Ovary (tissue), 9 donors: Measurements from ENCODE around the gene DTNBP1. TPM values are rescaled to one million over a fixed set of nuclear protein-coding genes. Genes with fewer than 3 reads are reported as not detected.

ENCODE experiments used
- DNase-seq, 5 donors: peaks; one replicate each; pipeline ENCODE4 v3.0.0-alpha.2; 2019 to 2020
- H3K27ac ChIP-seq, 2 donors: fragments of 200-600 bp; one replicate each; pipeline versions ENCODE4 v1.5.1 to v1.8.0; 2019 to 2022
- H3K27me3 ChIP-seq: fragments of 200-600 bp; one replicate; pipeline ENCODE4 v1.8.0; 2022
- H3K36me3 ChIP-seq: fragments of 200-600 bp; sonication (generic); one replicate; pipeline ENCODE4 v1.5.1; 2019
- H3K4me1 ChIP-seq: one replicate; pipeline ENCODE4 v1.8.1; 2013; ENCODE audit warnings: mild to moderate bottlenecking, moderate library complexity; ENCODE audit not compliant: insufficient read depth
- H3K4me3 ChIP-seq: fragments of 200-600 bp; sonication (generic); one replicate; pipeline ENCODE4 v1.5.1; 2017
- H3K9me3 ChIP-seq, 2 donors: fragments of 200-600 bp in 1 of 2; sonication (generic) in 1 of 2; one replicate each; pipeline versions ENCODE4 v1.5.1 to v1.8.1; 2013 to 2019; ENCODE audit warnings: mild to moderate bottlenecking in 1 of 2, moderate library complexity in 1 of 2
- EP300 ChIP-seq: sonication (generic); formaldehyde crosslinking; IDR thresholded peaks from one replicate; pipeline ENCODE4 v1.6.1; 2017; ENCODE audit warnings: antibody characterized with exemption
- POLR2A ChIP-seq: fragments of 450-650 bp; IDR thresholded peaks from one replicate; pipeline ENCODE4 v1.6.1; 2017; ENCODE audit warnings: antibody characterized with exemption, mild to moderate bottlenecking, moderate library complexity
- WGBS, 3 donors: extraction: QIAGEN DNeasy Blood & Tissue Kit in 1 of 3; methylation state at CpG; one replicate each; pipeline versions ENCODE4 v1.1.5 to v1.1.7; 2013 to 2017; 5-methylcytosine and 5-hydroxymethylcytosine counted together
- intact Hi-C, 4 donors: fragments of 100-400 bp; cut with DNase I; formaldehyde crosslinking; loops; one replicate each; pipeline versions ENCODE4 v1.11.0 to v1.15.1; 2022 to 2023
- polyA plus RNA-seq, 2 donors: library from polyadenylated mRNA; stranded (reverse); fragments of 200-250 nt in 1 of 2; fragments of 350-450 nt in 1 of 2; fragmentation: Illumina TruSeq in 1 of 2; extraction: RNeasy Lipid Tissue Mini Kit (QIAGEN cat#74804) in 1 of 2; gene quantifications; one replicate each; pipeline ENCODE4 v1.2.3, GENCODE V29; 2013 to 2014
- total RNA-seq, 7 donors: library from RNA; depleted of rRNA in 2 of 7; stranded (reverse); fragments of >200 nt in 2 of 7; fragmentation: NEBNext Ultra II Directional in 3 of 7; extraction: Animal tissue kit (Norgen Biotek cat#: 25700) in 3 of 7; gene quantifications; one replicate each; pipeline versions ENCODE4 v1.1.0 to v1.2.4, GENCODE V29; 2016 to 2023
- TF ChIP-seq, protein P1 (sequence below), 3 donors: fragments of 450-650 bp in 2 of 3; fragments of 200-600 bp in 1 of 3; IDR thresholded peaks; one replicate each; pipeline versions ENCODE4 v1.5.1 to v1.8.0; 2016 to 2022; ENCODE audit warnings: antibody characterized with exemption in 3 of 3, mild to moderate bottlenecking in 1 of 3
- donor health status: DM: no; HTN: no; CAD: no; lungs with moderate emphysema.
- donor health status: DM: no; HTN: no; CAD: no.
- donor health status: Bipolar disorder and iron deficiency.
- donor health status: DM: yes; HTN: yes; CAD: no.
- donor health status: DM: no; HTN: no; CAD: no.
- donor health status: DM: yes; HTN: yes; CAD: no.

The DTNBP1 gene
- total and polyA plus RNA-seq, 9 donors, result 11.0 to 21.4 (median 15.6) TPM

DNA sequence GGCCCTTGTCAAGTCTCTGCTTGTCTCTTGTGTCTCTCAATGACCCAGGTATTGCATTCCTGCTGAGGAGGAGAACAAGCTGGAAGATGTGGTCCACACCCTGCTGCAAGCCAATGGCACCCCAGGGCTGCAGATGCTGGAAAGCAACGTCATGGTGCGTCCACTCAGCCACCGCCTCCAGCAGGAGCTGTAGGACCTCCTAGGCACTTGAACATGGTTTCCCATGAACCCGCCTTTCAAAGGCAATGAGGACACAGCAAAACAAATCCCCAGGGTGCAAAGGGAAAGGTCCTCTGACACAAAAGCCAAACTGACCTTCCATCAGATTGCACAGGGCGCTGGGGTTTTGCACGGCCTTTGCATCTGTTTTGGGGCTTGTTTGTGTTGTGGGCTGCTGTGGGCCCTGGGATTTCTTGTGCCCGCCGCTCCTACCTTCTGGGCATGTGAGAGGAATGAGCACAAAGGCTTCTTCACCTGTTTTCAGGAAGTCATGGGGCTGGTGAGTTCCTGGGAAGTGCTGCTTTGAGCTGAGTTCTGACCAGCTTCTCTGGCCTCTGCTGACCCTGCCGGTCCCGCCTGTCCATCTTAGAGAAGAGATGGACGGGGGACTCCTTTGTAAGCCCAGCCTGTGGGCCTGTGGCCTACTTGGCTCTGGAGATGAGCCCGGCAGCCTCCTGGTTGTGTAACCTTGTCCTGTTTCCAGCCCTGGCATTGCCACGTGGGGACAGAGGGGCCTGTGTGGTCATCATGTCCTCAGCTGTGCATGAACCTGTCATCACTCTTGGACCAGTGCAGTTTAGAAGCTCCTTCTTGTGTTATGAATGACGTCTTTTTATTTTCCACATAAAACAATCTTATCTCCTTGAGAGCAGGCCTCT lies 151.3 kb downstream of the DTNBP1 start:
- 88 to 94% (median 91%) methylated on average over 14 of the region's 14 CpGs for WGBS, 3 donors
- TF ChIP-seq, protein P1, sequence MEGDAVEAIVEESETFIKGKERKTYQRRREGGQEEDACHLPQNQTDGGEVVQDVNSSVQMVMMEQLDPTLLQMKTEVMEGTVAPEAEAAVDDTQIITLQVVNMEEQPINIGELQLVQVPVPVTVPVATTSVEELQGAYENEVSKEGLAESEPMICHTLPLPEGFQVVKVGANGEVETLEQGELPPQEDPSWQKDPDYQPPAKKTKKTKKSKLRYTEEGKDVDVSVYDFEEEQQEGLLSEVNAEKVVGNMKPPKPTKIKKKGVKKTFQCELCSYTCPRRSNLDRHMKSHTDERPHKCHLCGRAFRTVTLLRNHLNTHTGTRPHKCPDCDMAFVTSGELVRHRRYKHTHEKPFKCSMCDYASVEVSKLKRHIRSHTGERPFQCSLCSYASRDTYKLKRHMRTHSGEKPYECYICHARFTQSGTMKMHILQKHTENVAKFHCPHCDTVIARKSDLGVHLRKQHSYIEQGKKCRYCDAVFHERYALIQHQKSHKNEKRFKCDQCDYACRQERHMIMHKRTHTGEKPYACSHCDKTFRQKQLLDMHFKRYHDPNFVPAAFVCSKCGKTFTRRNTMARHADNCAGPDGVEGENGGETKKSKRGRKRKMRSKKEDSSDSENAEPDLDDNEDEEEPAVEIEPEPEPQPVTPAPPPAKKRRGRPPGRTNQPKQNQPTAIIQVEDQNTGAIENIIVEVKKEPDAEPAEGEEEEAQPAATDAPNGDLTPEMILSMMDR (IDR thresholded peaks at IDR 0.05), result no peak
- no peak for TF ChIP-seq EP300
- TF ChIP-seq POLR2A, result no peak
- no peaks in the 10 kb centered on the region for H3K9me3 ChIP-seq
- H3K27ac ChIP-seq, result no peak overlapping the region
- H3K4me3 ChIP-seq, result no peak overlapping the region
- H3K4me1 ChIP-seq, result no peaks in the 10 kb centered on the region
- intact Hi-C loops, result loop anchor here in 1 of 4 donors (10.0 kb wide), 1 partner anchor 113 kb away; no protein-coding TSS in a partner anchor
- no peaks in the 10 kb centered on the region for H3K27me3 ChIP-seq
- H3K36me3 ChIP-seq, result no peaks in the 10 kb centered on the region
- DNase-seq, result peak in 1 of 5 donors; percentile 25

- Histone ChIP-seq H3K9me3 (no peaks in the 10 kb centered on the region), H3K27me3 (no peaks in the 10 kb centered on the region), H3K36me3 (no peaks in the 10 kb centered on the region), H3K4me1 (peaks cover under 1% of the 10 kb centered on the region), H3K4me3 (no peak overlapping the region), H3K27ac (no peak overlapping the region)
- peak in 1 of 5 donors; percentile 13 for DNase-seq
- intact Hi-C loops, result loop anchor here in 1 of 4 donors (10.0 kb wide), 1 partner anchor 114 kb away; no protein-coding TSS in a partner anchor
- 81 to 93% (median 86%) methylated on average over 16 of the region's 16 CpGs for WGBS, 3 donors
- TF ChIP-seq, protein P1 (IDR thresholded peaks at IDR 0.05), result no peak
Observed at GRCh38 chr6:15510536-15511247, 152.1 kb downstream of the DTNBP1 start.

DNA sequence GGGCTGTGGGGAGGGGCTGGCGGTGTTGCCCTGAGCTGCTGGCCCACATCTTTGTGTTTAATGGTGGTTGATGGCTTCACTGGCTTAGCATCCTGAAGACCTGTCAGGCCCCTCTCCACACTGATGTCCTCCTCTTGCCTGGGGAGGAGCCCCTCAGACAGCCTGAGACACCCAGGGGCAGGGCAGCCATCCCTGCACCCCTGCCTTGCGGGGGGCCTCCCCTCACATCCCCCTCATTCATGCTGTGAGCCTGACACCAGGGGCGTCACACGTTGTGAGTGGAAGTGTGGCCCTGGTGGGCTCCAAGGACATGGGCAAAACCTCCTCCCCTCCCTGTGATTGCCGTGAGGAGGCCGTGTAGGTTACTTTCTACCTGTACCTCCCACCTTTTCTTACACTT lies 152.7 kb downstream of the DTNBP1 start:
- peak in 1 of 5 donors; percentile 17 for DNase-seq
- TF ChIP-seq POLR2A, result no peak
- no peak for TF ChIP-seq EP300
- TF ChIP-seq, protein P1 (IDR thresholded peaks at IDR 0.05), result no peak
- Histone ChIP-seq H3K4me3 (no peak overlapping the region), H3K36me3 (no peaks in the 10 kb centered on the region), H3K9me3 (no peaks in the 10 kb centered on the region), H3K4me1 (peaks cover 5% of the 10 kb centered on the region), H3K27me3 (no peaks in the 10 kb centered on the region), H3K27ac (no peak overlapping the region)
- intact Hi-C loops, result loop anchor here in 1 of 4 donors (10.0 kb wide), 1 partner anchor 115 kb away; no protein-coding TSS in a partner anchor
- 92 to 94% (median 93%) methylated on average over 6 of the region's 6 CpGs for WGBS, 3 donors

- Histone ChIP-seq H3K4me1 (peaks cover 5% of the 10 kb centered on the region), H3K36me3 (no peaks in the 10 kb centered on the region), H3K4me3 (no peak overlapping the region), H3K9me3 (no peaks in the 10 kb centered on the region), H3K27ac (no peak overlapping the region), H3K27me3 (no peaks in the 10 kb centered on the region)
- 85 to 90% (median 88%) methylated on average over 13 of the region's 13 CpGs for WGBS, 3 donors
- intact Hi-C loops, result loop anchor here in 1 of 4 donors (10.0 kb wide), 1 partner anchor 255 kb away; no protein-coding TSS in a partner anchor
- TF ChIP-seq, protein P1 (IDR thresholded peaks at IDR 0.05), result no peak
- TF ChIP-seq EP300, result no peak
- TF ChIP-seq POLR2A, result no peak
- peak in 1 of 5 donors; percentile 13 for DNase-seq
Observed at GRCh38 chr6:15509335-15509933, 153.4 kb downstream of the DTNBP1 start.
